HG03159 (cell line): ENCODE results near the gene PPP5C.
"Not testable (repeated sequence)": the region's sequence is repeated elsewhere in the genome, so short reads cannot be mapped to it uniquely, and the experiment has no call there.

Experiments
- ATAC-seq: cut with Tn5 transposase; IDR thresholded peaks from one replicate; pipeline ENCODE4 v1.9.1; 2021; ENCODE audit warnings: mild to moderate bottlenecking, moderate library complexity; ENCODE audit not compliant: unreplicated experiment

The PPP5C gene, protein sequence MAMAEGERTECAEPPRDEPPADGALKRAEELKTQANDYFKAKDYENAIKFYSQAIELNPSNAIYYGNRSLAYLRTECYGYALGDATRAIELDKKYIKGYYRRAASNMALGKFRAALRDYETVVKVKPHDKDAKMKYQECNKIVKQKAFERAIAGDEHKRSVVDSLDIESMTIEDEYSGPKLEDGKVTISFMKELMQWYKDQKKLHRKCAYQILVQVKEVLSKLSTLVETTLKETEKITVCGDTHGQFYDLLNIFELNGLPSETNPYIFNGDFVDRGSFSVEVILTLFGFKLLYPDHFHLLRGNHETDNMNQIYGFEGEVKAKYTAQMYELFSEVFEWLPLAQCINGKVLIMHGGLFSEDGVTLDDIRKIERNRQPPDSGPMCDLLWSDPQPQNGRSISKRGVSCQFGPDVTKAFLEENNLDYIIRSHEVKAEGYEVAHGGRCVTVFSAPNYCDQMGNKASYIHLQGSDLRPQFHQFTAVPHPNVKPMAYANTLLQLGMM

DNA sequence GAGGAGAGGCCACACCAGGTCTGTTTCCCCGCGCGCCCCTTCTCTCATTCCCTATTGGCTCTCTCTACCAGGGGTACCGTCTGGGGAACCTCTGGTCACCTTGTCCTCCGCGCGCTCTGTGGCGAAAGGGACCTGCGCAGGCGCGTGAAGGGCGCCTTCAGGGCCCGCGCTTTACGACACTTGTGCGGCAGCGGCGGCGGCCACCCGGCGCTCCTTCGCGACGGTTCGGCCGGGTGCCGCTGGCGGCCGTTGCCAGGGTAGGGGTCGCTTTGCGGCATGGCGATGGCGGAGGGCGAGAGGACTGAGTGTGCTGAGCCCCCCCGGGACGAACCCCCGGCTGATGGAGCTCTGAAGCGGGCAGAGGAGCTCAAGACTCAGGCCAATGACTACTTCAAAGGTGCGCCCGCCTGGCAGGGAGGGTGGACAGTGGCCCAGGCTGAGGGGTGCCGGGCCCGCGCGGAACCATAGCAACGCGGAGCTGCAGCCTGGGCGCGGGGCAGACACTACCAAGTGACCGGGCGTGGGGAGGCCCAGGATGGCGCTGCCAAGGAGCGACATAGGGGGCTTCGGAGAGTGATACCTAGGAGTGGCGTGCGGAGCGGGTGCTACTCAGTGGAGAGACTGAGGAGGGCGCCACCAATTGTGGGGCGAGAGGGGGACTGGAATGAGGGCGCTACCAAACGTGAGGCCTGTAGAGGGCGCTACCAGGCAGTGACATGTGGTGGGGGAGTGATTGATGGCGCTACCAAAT lies at the start of gene PPP5C:
Gene PPP5C (plus strand): TSS at position 267 of the 751 bp plus-strand sequence. CDS start 10 bp downstream, at position 277.
- peak; percentile 64 for ATAC-seq

GRCh38 chr19:46297700-46298478 lies 49.0 kb upstream of the PPP5C start:
- no peak for ATAC-seq

DNA sequence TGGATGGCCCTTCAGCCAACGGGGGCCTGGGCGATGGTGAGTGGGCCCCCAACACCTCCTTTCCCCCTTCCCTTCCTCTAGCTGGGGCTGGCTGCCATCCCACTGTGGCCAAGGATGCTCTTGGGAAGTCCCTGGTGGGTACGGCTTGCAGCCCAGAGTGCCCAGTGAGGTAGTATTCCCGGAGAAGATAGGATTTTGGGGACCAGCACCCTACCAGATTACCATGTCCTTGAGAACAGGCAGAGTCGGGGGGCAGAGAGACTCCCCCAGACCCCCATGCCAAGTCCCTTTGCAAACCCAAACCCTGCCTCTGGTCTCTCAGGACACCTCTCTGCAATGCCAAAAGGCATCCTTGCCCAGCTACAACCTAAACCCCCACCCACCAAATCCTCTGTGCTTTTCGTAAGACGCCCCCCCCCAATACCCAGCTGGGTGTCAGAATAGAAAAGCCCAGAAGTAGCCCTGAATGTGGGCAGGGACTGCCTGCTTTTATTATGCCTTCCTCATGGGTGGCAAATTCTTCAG lies 48.3 kb upstream of the PPP5C start:
- no peak for ATAC-seq

DNA sequence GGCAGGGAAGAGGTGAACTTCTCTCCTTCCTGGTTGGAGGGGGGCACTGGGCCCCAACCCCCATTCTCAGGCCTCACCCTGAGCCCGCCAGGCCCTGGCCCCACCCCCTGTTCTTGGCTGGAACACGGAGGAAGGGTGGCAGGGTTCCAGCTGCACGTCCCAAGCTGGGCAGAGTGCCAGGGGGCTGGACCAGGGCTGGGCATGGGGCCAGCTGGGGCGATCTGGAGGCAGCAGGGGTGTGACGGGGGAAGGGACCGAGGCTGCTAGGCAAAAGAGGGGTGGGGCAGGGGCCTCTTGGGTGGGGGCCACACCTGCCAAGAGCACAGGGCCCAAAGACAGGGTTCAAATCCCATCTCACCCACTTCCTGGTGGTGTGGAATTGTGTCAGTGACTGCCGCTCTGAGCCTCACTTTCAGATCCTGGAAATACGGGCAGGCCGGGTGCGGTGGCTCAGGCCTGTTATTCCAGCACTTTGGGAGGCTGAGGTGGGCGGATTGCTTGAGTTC lies 47.8 kb upstream of the PPP5C start:
- no peak for ATAC-seq

GRCh38 chr19:46299695-46300094 lies 47.2 kb upstream of the PPP5C start:
- no peak for ATAC-seq

DNA sequence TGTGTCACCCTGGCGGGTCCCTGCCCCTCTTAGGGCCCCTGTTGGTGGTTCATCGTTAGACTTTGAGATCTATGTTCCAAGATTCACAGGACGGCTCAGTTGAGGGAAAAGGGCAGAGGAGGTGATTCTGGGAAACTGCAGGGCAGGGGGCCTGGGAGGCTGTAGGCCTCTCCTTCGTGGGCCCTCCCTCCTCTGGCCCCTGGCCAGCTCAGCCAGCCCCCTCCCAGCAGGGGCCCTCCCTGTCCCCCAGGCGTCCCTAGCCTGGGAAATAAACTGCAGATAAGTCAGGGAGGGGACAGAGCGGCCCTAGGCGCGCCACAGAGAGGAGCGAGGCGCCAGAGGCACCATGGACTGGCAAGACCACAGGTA lies 43.6 kb upstream of the PPP5C start:
- no peak for ATAC-seq

DNA sequence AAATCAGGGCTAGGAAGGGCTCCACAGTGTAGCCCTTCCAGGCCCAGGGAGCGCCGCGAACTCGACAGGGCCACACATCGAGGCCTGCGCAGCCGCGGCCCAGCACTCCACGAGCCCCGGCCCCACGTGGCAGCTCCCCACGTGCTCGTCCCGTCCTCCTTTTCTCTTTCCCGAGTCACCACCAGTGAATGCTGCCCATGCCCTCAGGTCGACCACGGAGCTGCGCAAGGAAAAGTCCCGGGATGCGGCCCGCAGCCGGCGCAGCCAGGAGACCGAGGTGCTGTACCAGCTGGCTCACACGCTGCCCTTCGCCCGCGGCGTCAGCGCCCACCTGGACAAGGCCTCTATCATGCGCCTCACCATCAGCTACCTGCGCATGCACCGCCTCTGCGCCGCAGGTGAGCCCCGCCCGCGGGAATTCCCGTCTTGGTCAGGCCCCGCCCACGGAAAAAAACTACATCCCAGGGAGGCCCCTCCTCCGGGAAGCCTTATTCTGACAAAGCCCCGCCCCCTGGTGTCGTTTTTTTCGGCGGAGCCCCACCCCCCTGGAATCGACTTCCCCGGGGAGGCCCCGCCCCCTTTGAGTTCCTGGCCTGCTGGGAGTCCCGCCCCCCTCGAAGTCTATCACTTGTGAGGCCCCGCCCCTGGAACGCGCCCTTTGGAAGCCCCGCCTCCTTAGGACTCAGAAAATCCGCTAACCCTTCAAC lies 43.0 kb upstream of the PPP5C start:
- ATAC-seq = no peak

DNA sequence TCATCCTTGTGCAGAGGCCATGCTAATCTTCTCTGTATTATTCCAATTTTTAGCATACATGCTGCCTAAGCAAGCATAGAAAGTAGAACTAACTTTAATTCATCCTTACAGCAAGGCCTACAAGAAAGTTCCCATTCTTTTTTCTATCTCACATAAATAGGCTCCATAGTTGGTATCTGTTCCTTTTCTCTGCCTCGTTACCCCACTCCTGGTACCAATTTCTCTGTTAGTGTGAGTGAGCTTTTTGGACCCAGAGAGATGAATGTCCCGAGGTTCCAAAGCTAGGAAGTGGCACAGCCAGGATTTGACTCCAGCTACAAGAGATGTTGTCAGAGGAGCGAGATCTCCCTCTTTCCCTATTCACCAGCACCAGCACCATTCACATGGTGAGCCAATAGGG lies 40.4 kb upstream of the PPP5C start:
- ATAC-seq = no peak

GRCh38 chr19:46308510-46308909 lies 38.4 kb upstream of the PPP5C start:
- ATAC-seq = no peak

DNA sequence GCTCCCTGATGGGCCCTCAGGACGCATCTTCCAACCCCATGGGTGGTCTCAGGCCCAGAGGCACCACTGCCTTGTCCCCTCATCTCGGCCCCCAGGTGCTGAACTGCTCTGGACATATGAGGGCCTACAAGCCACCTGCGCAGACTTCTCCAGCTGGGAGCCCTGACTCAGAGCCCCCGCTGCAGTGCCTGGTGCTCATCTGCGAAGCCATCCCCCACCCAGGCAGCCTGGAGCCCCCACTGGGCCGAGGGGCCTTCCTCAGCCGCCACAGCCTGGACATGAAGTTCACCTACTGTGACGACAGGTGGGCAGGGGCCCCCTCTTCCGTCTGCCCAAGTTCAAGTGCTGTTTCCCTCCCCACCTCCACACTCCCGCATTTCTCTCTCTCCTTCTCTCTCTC lies 37.8 kb upstream of the PPP5C start:
- ATAC-seq = no peak

- no peak for ATAC-seq
Measured at GRCh38 chr19:46311444-46311843, 35.4 kb upstream of the PPP5C start.

- ATAC-seq = not testable (repeated sequence)
Measured at GRCh38 chr19:46313540-46314469, 33.1 kb upstream of the PPP5C start.

DNA sequence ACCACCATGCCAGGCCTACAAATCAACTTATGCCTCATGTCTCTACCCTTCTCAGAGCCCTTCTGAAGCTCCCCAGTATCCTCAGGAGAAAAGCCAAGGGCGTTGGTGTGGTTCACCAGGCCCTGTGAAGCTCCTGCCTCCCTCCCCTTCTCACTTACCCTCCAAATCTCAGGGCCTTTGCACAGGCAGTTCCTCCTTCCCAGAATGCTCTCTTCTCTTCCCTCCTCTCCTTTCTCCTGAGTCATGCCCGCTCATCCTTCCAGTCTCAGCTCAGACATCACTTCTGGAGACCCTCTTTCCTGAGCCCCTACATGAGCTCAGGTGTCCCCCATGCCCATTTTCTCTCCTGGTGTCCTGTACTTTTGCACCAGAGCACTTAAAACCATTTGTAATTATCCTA lies 29.5 kb upstream of the PPP5C start:
- ATAC-seq = no peak

GRCh38 chr19:46319613-46320012 lies 27.3 kb upstream of the PPP5C start:
- no peak for ATAC-seq

DNA sequence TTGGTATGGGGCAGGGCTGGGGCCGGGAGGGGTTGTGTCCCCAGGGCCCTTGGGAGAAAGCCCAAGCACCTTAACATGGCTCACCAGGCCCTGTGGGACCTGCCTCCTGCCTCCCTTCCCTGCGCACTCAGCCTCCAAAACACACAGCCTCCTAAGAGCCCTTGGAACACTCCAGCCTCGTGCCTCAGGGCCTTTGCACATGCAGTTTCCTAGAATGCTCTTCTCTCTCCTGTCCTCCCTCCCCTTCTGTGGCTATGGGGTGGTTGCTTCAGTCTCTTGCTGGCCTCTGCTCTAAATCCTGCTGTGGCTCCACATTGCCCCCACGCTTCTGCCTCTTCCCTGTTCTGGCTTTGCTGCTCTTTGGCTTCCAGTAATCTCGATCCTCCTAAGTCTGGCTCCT lies 26.3 kb upstream of the PPP5C start:
- ATAC-seq = no peak

DNA sequence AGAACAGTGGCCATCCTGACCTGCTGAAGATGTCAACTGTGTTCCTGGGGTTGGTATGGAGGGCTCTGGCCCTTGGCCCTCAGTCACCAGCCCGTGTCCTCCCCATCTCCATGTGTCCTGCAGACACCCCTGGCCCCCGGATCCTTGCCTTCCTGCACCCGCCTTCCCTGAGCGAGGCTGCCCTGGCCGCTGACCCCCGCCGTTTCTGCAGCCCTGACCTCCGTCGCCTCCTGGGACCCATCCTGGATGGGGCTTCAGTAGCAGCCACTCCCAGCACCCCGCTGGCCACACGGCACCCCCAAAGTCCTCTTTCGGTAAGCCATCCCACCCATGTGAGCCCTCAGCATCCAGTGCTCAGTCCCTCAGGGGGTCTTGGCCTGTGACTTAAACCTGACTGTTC lies 25.2 kb upstream of the PPP5C start:
- ATAC-seq = no peak

GRCh38 chr19:46323227-46323626 lies 23.7 kb upstream of the PPP5C start:
- ATAC-seq = not testable (repeated sequence)

- ATAC-seq = no peak
Measured at GRCh38 chr19:46324277-46324676, 22.6 kb upstream of the PPP5C start.

DNA sequence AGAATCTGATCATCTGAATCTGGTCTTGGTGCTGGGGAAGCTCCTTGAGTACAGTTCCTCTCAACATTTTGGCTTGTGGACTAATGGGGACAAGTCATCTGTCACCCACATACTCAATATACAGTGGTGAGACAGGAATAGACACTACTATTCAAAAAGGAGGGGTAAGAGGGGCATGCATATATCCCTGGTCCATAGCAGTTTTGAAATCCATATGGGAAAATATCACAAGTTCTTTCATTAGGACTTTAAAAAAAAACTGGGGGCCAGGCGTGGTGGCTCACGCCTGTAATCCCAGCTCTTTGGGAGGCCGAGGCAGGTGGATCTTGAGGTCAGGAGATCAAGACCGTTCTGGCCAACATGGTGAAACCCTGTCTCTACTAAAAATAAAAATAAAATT lies 20.3 kb upstream of the PPP5C start:
- ATAC-seq = no peak
